Activated effector memory CD4-positive, alpha-beta T cell treated with anti-CD3 and anti-CD28 coated beads, Interleukin-2, amount 50 U/mL, for 16 hours (primary cell): ENCODE measurements around the gene CD274.
"Not testable (repeated sequence)": the region's sequence is repeated elsewhere in the genome, so short reads cannot be mapped to it uniquely, and the experiment has no call there.

Experiments
- DNase-seq: peaks from one replicate; pipeline ENCODE4 v3.0.0-alpha.2; 2020

The CD274 gene

GRCh38 chr9:5450359-5451091 lies at the start of gene CD274:
Gene CD274 (plus strand): TSS chr9:5450542. CDS start chr9:5456114, 5,572 bp downstream.
- peak; percentile 94 for DNase-seq

GRCh38 chr9:5402217-5402616 lies 48.1 kb upstream of the CD274 start:
- no peak for DNase-seq

GRCh38 chr9:5408596-5408995 lies 41.7 kb upstream of the CD274 start:
- DNase-seq = no peak

GRCh38 chr9:5416953-5417352 lies 33.4 kb upstream of the CD274 start:
- no peak for DNase-seq

- no peak for DNase-seq
Observed at GRCh38 chr9:5418481-5418880, 31.9 kb upstream of the CD274 start.

GRCh38 chr9:5419987-5420386 lies 30.4 kb upstream of the CD274 start:
- no peak for DNase-seq

- DNase-seq = no peak
Observed at GRCh38 chr9:5421163-5421562, 29.2 kb upstream of the CD274 start.

GRCh38 chr9:5422276-5422675 lies 28.1 kb upstream of the CD274 start:
- DNase-seq = no peak

- no peak for DNase-seq
Observed at GRCh38 chr9:5425006-5425628, 25.2 kb upstream of the CD274 start.

- no peak for DNase-seq
Observed at GRCh38 chr9:5427005-5427404, 23.3 kb upstream of the CD274 start.

- no peak for DNase-seq
Observed at GRCh38 chr9:5428172-5428571, 22.2 kb upstream of the CD274 start.

GRCh38 chr9:5428794-5429528 lies 21.4 kb upstream of the CD274 start:
- DNase-seq = no peak

- DNase-seq = no peak
Observed at GRCh38 chr9:5429873-5430564, 20.3 kb upstream of the CD274 start.

- DNase-seq = no peak
Observed at GRCh38 chr9:5430912-5431311, 19.4 kb upstream of the CD274 start.

- not testable (repeated sequence) for DNase-seq
Observed at GRCh38 chr9:5432890-5433289, 17.5 kb upstream of the CD274 start.

GRCh38 chr9:5433328-5433727 lies 17.0 kb upstream of the CD274 start:
- not testable (repeated sequence) for DNase-seq

- DNase-seq = not testable (repeated sequence)
Observed at GRCh38 chr9:5433841-5434810, 16.2 kb upstream of the CD274 start.

- DNase-seq = no peak
Observed at GRCh38 chr9:5435912-5436311, 14.4 kb upstream of the CD274 start.

GRCh38 chr9:5436441-5436840 lies 13.9 kb upstream of the CD274 start:
- DNase-seq = no peak

GRCh38 chr9:5437254-5438216 lies 12.8 kb upstream of the CD274 start, which contains the start of gene PLGRKT:
Gene PLGRKT (minus strand): TSS chr9:5437925. CDS start chr9:5431977, 5,948 bp downstream.
- peak; percentile 97 for DNase-seq
